GM19035 (cell line): ENCODE measurements around the gene SKI.

ENCODE experiments used
- ATAC-seq: cut with Tn5 transposase; IDR thresholded peaks from one replicate; pipeline ENCODE4 v1.9.1; 2021; ENCODE audit not compliant: unreplicated experiment

The SKI gene

DNA sequence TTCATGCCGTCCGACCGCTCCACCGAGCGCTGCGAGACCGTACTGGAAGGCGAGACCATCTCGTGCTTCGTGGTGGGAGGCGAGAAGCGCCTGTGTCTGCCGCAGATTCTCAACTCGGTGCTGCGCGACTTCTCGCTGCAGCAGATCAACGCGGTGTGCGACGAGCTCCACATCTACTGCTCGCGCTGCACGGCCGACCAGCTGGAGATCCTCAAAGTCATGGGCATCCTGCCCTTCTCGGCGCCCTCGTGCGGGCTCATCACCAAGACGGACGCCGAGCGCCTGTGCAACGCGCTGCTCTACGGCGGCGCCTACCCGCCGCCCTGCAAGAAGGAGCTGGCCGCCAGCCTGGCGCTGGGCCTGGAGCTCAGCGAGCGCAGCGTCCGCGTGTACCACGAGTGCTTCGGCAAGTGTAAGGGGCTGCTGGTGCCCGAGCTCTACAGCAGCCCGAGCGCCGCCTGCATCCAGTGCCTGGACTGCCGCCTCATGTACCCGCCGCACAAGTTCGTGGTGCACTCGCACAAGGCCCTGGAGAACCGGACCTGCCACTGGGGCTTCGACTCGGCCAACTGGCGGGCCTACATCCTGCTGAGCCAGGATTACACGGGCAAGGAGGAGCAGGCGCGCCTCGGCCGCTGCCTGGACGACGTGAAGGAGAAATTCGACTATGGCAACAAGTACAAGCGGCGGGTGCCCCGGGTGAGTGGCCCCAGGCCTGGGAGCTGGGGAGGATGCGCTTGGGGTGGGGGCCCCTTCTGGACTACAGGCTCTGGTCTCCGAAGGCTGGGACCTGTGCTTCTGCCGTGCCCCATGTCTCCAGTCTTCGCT is 1.1 kb downstream of the SKI start:
- ATAC-seq = no peak

DNA sequence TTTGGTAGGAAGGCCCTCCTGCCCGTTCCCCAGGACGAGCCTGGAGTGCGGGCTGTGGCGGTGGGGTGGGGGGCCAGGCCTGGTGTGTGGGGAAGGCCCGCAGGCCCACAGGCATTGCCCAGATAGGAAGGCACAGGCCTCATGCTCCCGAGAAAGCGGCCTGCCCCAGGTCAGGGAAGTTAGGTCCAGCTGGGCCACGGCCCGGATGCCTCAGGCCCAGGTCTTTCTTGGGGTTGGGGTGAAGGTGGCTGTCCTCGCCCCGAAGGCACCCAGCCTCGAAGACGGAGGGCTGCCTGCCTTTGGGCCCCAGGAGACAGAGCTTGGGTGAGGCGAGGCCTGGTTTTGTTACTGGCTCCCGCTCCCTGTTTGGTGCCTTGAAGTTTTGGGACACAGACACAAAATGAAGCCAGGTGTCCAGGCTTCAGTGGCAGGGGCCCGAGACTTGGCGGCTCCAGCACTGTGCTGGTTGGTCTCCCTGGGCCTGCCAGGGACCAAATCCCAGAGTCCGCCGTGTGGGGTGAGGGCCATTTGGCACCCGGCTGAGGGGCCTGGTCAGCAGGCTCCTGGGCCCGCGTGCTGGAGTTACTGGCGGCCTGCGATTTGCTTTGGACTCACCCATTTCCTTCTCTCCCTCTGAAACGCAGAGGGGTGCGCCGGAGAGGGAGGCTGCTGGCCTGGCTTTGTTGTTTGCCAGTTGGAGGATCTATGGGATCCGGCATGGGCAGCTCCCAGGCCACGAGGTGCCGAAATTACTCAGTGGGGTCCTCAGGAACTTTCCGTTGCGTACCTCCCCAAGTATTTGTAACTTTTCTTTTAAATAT is 2.0 kb downstream of the SKI start:
- ATAC-seq = no peak

DNA sequence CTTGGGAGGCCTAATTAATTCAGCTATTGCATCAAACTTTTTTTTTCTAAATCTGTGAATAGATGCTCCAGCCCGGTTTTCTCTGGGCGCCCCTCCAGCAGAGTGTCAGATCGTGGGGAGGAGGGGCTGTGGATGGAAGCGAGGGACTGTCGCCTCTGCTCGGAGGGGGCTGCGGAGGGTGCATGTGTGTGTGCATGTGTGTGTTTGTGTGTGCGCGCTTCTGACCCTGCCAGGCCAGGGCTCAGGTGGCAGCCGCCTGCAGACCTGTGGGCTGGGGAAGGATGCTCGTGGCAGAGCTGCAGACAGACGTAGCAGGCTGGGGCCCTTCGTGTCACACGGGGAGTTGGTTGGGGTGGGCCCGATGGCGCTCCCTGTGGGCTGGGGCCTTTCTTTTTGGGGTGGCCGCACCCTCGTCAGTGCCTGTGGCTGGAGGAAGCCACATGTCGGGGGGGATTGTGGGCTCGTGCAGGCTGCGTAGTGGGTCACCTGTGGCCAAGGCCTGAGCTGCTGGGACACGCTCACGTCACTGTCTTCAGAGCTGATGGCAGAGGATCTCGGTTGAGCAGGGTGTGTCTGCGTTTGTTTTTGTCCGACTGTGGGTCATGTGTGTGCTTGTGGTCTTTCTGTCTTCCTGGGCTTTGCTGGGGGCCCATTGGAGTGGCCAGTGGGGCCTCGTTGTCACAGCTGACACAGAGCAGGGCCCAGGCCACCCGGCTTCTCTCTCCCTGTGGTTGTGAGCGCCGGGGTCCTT is 2.8 kb downstream of the SKI start:
- no peak for ATAC-seq

DNA sequence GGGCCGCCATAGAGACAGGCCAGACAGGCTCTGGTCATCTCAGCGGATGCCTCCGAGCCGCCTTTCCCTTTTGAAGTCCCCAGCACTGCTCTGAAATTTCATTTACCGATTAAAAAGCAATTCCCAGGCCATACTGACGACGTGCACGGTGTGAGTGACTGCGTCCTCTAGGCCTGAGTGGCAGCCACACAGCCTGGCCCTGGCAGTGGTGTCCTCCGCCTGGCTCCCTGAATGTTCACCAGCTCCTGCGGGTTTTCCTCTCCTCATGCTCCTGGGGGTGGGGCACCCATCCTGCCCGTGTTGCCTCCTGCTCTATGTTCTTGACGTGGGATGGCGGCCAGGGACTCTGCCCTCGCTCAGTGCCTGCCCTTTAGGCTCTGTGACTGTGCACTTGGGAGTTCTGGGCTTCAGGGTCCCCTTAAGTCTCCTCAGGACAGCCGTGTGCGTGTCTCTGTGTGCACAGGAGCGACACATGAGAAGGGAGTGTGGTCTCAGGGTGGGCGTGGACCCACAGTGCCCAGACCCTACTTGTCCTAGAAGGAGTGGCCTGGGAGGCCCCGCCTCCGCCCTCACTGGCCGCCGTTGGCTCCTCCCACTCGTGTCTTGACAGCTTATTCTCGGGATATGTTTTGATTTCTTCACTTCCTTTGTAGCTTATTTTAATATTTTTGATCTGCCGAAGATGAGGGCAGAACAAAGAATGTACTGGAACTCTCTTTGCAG is 3.6 kb downstream of the SKI start:
- ATAC-seq = no peak

DNA sequence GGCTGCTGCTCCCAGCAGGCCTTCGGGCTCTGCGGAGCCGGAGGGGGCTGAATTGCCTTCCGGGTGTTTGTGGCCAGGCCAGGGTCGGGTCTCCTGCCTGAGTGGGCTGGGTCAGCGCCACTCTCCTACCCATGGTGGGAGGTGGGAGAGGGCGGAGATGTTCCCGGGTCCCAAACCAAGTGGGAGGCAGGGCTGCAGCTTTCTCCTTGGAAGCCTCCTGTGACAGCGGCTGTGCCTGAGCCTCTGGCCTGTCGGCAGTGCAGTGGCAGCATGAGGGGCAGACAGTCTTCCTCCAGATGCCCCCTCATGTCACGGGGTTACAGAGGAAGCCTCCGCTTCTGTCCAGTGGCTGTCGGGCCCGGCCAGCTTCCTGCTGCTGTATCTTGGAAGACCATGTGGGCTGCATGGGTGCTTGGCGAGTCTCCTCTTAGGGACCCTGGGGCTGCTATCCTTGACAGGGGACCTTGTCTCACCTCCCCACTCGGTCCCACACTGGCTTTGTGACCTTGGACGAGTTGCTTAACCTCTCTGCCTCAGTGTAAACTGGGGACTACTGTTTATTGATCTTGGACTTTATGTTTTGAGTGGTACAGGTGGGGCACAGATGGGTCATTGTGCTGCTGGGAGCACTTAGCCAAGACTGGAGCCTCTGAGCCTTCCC is 4.3 kb downstream of the SKI start:
- ATAC-seq = no peak

DNA sequence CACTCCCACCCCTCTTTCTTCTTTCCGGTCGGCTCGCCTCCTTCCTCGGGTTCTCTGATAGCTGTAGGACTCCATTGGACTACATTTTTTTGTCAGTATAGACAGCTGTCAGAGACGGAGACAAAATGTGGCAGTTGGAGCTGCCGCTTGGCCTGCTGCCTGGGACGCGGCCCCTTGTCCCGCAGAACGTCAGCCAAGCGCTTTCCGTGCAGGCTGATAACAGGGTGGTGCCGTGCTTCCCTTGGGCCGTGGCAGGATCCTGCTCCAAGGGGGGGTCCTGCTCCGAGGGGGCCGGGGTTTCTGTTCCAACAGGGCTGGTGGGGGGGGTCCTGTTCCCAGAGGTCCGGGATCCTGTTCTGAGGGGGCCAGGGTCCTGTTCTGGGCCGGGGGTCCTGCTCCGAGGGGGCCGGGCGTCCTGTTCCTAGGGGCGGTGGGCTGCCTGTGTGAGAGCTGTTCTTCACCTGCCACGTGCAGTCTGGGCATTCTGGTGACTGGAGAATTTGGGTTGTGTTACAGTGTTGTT is 4.9 kb downstream of the SKI start:
- ATAC-seq = no peak

DNA sequence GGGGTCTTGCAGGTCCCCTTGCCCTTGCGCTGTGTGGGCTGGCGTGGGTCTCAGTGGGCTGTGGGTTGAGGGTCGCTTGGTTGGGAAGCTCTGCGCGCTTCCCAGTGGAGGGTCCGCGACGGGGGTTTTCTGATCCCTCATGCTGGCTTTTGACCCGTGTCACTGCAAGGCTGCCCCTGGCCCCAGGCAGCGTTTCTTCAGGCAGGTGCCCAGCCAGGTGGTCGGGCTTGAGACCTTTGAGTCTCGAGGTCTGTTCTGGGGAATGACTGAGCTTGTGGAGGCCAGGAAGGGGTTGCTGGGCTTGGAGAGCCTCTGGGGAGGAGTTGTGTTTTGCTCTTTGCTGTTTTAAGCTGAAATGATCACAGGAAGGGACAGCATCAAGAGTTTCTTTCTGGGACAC is 5.3 kb downstream of the SKI start:
- ATAC-seq = no peak

DNA sequence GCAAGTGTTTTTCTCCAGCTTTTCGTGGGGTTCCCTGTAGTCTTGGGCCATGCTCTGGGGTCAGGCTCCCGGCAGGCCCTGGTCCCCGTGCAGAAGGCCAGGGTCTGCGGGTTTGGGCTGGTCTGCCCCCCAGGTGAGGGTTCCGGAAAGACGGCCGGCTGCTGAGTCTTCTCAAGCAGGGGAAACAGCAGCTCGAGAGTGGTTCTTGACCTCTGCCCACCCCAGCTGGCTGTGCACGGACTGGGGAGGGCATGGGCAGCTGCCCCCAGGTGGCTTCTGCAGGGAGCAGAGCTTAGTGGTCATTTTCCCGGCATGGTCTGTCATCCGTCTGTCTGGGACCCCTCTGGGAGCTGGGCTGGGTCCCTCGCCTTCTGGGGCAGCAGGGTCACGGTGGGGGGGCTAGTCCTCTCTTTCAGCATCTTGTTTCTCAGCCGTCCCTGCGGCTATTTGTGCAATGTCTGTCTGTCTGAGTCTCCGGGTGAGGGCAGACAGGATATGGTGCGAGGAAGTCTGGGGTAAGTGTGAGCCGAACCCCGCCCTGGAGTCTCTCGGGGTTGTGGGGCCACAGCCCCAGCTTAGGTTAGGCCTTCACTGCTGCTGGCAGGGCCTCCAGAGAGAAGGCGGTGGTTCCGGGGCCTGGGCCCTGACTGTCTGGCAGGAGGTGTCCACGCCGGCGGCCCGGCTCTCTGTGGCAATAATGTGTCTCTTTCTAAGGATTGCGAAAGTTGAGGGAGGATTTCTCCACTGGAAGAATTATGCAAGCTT is 6.1 kb downstream of the SKI start:
- peak; percentile 48 for ATAC-seq

DNA sequence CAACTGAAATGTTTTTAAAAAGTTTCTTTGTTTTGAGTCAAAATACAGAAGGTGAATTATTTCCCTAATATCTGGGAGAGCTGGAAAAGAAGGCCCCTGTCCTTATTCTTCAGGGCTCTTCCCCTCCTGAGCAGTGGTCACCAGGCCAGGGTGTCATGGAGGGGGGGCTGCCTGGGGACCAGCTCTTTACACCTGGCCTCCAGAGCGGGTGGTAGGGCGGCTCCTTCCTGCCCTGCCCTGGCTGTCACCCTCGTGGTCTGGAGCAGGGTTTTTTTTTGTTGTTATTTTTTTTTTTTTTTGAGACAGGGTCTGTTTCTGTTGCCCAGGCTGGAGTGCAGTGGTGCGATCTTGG is 6.6 kb downstream of the SKI start:
- no peak for ATAC-seq

DNA sequence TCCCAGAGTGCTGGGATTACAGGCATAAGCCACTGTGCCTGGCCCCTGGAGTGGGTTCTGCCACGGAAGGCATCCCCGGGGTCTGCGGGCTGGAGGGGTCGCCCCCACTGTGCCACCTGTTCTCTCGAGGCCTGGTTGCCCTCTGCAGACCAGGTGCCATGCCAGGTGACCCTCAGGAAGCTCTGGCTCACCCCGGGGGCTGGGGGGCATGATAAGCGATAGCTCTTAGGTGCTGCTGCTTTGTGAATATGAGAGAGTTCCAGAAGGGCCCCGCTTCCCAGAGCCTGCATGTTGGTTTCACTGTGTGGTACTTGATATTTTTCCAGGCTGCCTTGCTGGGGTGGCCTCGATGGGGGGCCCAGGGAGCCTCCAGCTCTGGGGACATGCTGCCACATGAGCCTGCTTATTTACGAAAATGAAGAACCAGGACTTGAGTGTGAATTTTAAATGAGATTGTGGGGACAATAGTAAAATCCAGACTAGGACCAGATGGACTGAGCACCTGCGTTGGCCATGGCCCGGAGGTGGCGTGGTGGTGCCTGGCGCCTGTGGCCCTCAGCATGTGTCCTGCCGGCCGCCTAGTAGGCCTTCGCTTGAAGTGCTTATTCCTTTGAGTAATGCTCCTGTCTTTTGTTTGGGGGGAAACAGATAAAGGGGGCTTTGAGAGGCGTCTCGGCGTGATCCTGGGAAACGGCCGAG is 7.3 kb downstream of the SKI start:
- no peak for ATAC-seq

DNA sequence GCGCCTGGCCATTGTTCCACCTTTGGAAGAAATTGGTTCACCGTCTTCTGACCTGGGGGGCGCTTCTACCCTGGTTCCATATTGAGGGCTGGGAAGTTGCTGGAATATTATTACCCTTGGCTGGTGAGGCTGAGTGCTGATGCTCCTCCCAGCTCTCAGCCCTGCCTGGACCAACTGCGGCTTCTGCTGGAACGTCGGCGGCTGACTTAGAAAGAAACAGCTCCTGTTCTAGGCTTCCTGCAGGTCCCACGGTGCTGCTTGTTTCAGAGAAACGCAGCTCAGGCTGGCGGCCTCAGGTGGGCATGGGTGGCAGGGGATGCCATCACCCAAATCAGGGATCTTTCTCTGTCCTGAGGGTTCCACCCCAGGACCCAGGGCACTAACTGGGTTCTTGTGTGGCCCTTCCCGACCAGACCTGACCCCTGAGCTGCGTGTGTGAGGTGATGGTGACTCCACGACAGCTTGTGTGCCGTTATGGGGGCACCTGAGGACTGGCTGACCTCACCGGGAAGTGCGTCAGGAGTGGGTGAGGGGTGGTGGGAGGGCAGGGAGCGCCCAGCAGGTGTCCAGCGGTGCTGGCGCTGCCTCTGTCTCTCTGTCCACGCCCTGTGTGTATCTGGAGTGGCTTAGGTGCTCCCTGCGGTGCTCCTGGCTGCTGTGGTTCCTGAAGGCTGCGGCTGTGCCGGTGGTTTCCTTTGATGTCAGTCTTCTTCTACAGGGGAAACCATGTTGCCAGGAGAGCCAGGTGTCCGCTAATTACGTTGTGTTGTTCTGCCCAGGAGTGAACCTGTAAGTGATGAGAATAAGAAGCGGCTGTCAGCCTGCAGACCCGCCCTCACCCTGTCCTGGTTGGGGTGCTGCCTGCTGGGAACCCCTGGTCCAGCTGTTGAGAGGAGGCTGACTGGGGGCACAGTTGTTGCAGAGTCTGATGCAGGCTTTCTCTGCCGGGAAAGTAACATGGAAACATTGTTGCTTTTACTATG is 8.9 kb downstream of the SKI start:
- no peak for ATAC-seq

DNA sequence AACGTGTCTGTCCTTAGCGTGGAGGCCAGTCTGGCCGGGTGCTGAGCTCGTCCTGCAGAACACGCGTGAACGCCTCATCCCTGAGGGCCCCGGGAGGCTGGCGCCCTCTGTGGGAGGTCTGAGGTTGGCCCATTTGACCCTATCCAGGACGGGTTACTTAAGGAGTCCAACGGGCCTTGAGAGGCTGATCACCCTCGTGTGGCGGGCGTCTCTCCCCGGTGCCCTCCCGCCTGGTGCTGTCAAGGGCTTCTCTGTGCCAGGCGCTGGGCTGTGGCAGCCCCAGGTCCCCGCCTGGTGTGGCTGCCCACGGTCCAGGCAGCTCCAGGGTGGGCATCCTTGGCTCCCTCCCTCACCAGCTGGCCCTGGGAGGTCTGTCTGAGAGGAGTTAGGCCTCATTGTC is 9.7 kb downstream of the SKI start:
- ATAC-seq = no peak

DNA sequence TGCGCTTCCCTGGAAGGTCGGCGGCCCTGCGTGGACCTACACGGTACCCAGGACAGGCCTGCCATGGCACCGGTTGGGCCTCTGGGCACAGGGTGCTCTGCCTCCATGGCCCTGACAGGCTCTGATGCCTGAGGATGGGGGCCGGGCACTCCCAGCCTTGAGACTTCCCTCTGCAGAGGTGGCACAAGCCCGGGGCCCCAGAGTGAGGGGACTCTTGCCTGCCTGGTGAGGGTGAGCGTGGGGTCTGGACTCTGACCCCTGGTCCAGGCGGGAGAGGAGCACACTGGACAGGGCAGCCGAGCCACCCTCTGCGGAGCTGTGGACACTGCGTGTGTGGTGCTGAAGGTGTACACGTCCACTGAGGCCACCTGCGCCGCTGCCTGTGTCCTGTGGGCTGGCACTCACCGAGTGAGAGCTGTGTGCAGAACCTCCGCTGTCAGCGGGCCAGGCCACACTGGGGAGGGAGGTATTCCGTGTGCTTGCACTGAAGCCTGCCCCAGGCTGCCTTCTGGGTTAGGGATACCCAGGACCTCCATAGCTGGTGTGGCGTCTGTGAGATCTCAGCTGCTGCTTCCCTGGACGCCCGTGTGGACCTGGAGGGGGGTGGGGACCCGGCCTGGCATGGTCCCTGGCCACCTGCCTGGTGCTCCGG is 10.4 kb downstream of the SKI start:
- ATAC-seq = no peak

DNA sequence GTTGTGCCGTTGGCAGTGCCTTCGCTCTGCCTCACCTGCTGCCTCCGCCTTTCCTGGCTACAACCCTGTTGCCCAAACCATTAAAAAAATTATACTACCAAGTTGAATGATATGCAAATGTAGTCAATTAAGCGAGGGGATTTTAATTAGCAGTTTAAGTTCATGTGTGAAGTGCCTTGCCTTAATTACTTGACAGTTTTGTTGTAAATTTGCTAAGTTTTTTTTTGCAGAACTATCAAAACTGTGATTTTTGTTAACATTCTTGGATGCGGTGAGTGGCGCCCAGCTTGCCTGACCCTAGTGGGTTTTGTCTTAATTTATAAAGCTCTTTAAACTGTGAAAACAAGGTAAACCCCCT is 10.9 kb downstream of the SKI start:
- no peak for ATAC-seq

DNA sequence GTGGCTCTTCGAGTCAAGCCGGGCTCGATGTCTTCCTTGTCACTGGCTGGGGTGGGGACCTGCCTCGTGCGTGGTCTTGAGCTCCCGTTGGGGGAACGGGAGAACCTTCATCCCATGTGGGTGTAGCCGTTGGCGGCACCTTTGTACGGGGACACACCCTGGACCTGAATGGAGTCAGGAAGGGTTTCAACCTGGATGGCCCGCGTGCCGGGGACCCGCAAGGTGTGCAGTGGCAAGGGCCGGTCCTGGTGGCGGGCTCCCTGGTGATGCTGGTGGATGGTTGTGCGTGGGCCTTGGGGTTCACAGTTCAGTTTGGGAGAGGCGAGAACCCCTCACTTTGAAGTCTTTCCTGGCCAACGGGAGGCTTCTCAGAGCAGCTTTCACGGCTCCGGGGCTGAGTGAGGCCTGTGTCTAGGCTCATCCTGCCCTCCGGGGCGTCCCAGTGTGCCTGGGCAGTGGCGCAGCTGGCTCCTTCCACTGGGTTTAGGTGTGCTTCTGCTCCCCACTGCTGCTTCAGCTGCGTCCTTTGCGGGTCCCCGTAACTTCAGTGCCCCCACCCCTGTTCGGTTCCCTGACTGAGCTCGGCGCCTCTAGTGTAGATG is 11.4 kb downstream of the SKI start:
- no peak for ATAC-seq

DNA sequence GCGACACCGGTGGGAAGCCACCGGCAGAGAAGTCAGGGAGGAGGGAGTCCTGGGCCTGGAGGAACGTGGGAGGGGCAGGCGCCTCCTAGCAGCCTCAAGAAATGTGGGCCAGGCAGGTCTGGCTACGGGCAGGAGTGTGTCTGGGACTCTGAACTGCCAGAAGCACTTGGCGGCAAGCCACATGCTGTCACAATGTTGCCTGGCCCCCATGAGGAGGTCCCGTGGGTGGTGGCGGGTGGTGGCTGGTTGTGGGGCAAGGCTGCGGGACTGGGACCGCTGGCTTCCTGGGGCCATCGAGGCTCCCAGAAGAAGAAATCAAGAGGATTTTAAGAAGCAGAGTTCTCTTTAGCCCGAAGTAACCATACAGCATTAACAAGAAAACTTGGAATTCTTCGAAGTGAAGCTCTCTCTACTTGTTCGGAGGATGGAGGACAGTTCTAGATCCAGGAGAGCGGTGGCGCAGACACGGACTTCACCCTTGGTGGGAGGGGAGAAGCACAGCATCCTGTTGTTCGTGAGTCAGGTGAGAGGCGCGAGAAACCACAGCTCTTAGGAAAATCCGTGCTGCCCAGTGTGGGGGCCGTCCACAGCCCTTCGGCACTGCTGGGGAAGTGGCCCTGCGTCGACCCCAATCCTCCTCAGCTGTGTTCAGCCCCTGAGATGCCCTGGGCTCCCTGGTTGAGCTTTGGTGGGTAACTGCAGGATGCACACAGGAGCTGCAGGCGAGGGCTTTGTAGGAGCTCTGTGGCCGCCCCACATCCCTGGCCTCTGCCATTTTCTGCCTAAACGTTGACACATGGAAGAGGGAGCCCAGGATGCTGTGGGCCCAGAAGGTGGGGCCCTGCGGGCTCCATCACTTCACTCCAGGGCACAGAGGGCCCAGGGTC is 12.4 kb downstream of the SKI start:
- no peak for ATAC-seq
